NCI-H128 (cell line): ENCODE measurements around the gene C2orf69.
A peak's percentile ranks its signal among the peaks of the same experiment; 100 is the strongest.

Source experiments
- DNase-seq: peaks from one replicate; lab custom pipeline; 2025; ENCODE audit not compliant: unreplicated experiment; lab: John Stamatoyannopoulos, UW

C2orf69 gene

GRCh38 chr2:199914372-199914958 is 3.4 kb downstream of the C2orf69 start:
- DNase-seq, result no peak

- DNase-seq, result no peak
Measured at GRCh38 chr2:199916980-199917379, 5.9 kb downstream of the C2orf69 start.

GRCh38 chr2:199922856-199923255 is 11.8 kb downstream of the C2orf69 start:
- DNase-seq, result no peak

- DNase-seq, result no peak
Measured at GRCh38 chr2:199923924-199924323, 12.8 kb downstream of the C2orf69 start.

- no peak for DNase-seq
Measured at GRCh38 chr2:199926806-199927205, 15.7 kb downstream of the C2orf69 start.

- DNase-seq, result no peak
Measured at GRCh38 chr2:199928226-199928625, 17.1 kb downstream of the C2orf69 start.

GRCh38 chr2:199928626-199929025 is 17.5 kb downstream of the C2orf69 start:
- no peak for DNase-seq

GRCh38 chr2:199929262-199929661 is 18.2 kb downstream of the C2orf69 start:
- no peak for DNase-seq

GRCh38 chr2:199932312-199932855 is 21.3 kb downstream of the C2orf69 start:
- DNase-seq, result no peak

GRCh38 chr2:199933466-199933865 is 22.4 kb downstream of the C2orf69 start:
- DNase-seq, result no peak

- no peak for DNase-seq
Measured at GRCh38 chr2:199936554-199936953, 25.5 kb downstream of the C2orf69 start.

- DNase-seq, result no peak
Measured at GRCh38 chr2:199940373-199940772, 29.3 kb downstream of the C2orf69 start.

GRCh38 chr2:199943373-199943772 is 32.3 kb downstream of the C2orf69 start:
- DNase-seq, result no peak

GRCh38 chr2:199946196-199946595 is 35.1 kb downstream of the C2orf69 start:
- DNase-seq, result no peak

- DNase-seq, result no peak
Measured at GRCh38 chr2:199946836-199947235, 35.7 kb downstream of the C2orf69 start.

- DNase-seq, result no peak
Measured at GRCh38 chr2:199950396-199950795, 39.3 kb downstream of the C2orf69 start.

- no peak for DNase-seq
Measured at GRCh38 chr2:199951023-199951422, 39.9 kb downstream of the C2orf69 start.

- no peak for DNase-seq
Measured at GRCh38 chr2:199955007-199955338, 43.9 kb downstream of the C2orf69 start.

- DNase-seq, result peak; percentile 45
Measured at GRCh38 chr2:199955339-199956061, 44.4 kb downstream of the C2orf69 start, which contains the start of the genes MAIP1 and TYW5. TSS of gene MAIP1 (plus strand) at chr2:199955582. CDS start at chr2:199955799, 217 bp downstream. TSS of gene TYW5 (minus strand) at chr2:199955491. CDS start at chr2:199955470, 21 bp downstream.

GRCh38 chr2:199956062-199956380 is 44.9 kb downstream of the C2orf69 start:
- DNase-seq, result no peak

GRCh38 chr2:199958014-199958413 is 46.9 kb downstream of the C2orf69 start:
- no peak for DNase-seq

- DNase-seq, result no peak
Measured at GRCh38 chr2:199962203-199962602, 51.1 kb downstream of the C2orf69 start.

GRCh38 chr2:199966405-199966804 is 55.3 kb downstream of the C2orf69 start:
- no peak for DNase-seq
